ENCODE data around the gene TSPOAP1.
A peak's percentile ranks its signal among the peaks of the same experiment; 100 is the strongest.

The TSPOAP1 gene

DNA sequence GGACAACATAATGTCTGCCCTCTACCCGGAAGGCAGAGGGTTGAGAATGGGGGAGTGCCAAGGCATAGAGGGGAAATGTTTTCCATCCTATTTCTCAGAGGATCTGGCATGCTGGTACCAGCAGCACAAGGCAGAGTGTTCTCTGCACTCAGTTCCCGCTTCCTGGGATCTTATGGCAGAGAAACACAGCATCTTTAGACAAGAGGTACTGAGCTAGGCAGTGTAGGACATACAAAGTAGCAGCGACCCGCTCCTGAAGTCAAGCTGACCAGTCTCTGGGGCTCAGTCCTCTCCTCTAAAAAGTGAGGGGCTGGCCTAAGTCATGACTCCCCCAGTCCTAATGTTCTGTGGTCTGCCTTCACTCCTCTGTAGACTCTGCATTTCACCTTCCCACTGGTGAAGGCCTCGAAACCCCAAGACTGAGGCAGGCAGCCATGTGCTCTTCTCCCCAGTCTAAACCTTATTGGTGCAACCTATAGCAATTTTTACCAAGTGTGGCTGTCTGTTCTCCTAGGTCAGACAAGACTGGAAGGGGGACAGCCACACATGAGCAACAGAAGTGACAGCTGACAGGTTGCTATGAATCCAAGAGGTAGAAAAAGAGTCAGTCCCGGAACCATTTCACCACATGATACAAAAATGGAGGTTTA, 11.3 kb upstream of the TSPOAP1 start:
- ATAC-seq, result no peak

DNA sequence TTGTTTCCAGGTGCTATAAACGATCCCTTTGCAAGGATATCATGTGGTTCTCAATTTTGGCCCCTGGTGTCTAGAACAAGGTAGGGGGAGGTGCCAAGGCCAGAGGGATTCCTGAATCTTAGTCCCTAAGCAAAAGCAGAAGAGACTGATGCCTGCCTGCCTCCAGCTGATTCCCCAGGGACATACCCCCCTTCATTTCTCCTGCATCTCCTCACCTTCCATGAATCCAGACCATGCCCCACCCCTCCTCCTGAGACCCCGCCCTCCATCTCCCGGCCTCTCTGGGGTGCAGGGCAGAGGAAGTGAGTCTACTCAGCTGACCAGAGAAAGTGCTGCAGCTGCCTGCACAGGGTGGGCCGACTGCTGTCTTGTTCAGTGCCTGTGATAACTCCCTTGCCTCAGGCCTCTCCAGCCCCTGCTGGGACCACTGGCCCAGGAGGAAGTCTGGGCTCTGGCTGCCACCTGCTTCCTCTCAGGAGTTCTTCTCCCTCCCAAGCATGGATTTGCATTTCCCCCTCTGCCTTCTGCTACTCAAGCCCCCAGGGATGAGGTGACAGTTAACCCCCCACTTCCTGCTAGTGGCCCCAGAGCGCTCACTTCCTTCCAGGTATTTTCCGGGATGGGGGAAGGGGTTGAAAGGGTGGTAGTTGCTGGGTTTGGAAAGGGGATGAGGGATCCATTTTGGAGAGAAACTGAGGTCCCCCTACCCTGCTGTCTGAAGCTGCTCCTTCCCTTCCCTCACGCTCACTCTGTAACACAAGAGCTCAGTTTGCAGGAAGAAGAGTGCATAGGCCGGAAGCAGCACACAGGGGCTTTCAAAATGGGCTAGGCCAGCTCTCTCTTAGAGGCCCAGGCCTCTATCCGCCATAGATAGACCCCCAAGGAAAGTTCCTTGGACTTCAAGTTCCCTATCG, 10.5 kb upstream of the TSPOAP1 start:
- ATAC-seq, result peak; percentile 14 to 18

DNA sequence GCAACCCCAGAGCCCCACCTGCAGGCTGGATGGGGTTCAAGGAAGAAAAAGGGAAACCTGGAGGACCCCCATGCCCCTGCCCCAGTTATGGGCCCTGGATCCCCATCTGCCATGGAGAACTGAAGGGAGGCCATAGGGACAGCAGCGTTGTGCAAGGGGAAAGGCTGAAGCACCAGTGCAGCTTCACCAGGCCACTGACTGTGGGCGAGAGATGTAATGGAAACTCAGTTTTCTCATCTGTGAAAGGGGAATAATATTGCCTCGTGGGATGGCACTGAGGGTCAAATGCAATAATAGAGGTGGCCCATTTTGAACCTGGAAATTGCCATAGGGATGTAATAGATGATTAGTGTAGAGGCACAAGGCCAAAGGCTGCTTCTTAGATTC, 9.9 kb upstream of the TSPOAP1 start:
- no peak for ATAC-seq

DNA sequence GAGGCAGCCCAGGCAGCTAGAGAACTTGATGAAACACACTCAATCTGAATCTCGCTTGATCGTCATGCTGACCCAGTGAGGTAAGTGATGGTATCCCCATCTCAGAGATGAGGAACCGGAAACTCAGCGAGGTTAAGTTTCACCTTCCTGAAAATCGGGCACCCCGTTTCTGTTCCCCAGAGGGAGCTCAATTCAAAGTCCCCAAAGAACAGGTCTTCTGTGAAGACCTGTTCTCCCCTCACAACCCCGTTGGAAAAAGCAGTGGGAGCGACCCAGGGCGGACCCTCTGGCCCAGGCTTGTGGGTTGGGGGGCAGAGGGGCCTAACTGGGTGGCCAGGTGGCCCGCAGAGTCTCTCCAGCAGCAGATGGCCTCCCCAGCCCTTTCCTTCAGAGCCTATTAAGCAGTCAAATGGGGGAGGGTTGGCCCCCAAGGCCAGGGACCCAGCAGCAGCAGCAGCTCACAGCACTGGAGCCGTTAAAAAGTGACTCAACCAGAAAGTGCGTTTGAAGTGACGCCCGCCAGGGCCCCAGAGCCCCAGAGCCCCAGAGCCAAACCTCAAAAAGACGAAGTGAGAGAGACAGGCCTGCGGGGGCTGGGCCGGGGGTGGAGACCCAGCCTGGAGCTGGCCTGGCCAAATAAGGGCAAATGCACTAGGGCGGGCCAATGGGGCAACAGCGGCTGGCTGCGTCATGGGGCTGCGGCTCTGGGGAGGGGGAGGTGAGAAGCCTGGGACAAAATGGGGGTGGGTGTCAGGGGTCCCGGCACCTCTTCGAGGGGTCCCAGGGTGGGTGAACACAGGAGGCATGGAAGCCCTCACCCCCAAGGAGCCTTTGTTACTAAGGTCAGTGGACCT, 9.2 kb upstream of the TSPOAP1 start:
- ATAC-seq, result peak; percentile 79 to 80

- no peak for ATAC-seq
Observed at GRCh38 chr17:58337210-58337599, 8.6 kb upstream of the TSPOAP1 start.

GRCh38 chr17:58336456-58337209, 8.0 kb upstream of the TSPOAP1 start:
- ATAC-seq, result no peak

DNA sequence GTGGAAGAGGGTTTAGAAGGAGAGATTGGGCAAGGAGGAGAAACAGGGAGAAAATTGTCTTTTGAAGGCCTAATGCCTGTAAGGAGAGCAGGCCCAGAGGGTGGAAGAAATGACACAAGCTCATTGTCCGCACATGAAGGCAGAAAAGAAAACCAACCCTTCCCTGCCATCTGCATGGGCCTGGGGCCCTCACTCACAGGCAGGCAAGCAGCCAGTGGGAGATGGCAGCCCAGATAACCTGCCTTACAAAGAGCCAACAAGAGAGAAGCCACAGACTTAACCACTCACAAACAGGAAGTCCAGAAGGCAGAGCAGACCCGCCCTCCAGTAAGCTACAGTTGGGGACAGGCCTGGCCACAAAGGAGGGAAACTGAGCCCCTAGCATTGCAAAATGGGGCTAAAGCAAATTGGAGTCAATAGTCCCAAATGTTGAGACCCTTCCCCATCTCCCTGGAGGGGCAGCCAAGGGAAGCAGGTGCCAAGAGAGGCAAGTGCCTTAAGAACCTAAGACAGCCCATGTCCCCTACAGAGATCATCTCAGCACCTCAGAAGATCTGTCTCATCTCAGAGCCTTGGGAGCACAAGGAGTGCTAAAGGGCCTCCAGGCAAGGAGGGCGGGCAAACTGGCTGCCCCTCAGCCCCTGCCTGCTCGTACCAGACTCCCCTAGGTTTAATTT, 7.3 kb upstream of the TSPOAP1 start:
- ATAC-seq, result peak; percentile 4 to 7

DNA sequence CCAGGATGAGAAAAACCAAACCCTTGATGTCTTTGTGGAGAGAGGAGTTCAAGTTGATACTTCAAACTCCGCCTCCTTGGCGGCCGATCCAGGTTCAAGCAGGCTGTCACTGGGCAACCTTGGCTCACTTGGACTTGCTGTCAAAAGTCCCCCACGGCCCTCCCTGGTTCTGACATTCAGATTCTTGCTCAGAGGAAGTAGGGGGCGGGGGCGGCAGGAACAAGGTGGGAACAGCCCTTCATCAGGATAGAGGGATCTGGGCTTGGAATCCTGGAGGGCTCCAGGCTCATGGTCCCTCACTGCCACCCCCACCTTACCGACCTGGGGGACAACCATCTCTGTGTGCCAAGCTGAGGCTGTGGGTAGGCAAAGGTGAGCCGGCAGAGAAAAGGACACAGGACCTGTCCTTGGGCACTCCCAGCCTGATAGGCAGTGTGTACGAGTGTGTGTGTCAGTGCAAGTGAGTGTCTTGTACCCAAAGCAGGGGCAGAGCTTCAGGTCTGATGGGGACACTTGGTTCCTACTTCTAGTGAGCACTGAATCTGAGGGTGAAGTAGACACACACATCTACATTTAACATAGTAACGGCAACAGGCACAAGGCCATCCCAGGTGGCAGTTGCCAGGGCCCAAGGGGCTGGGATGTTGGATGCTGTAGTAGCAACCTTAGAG, 6.6 kb upstream of the TSPOAP1 start:
- no peak for ATAC-seq

- ATAC-seq, result no peak
Observed at GRCh38 chr17:58334661-58335060, 6.1 kb upstream of the TSPOAP1 start.

DNA sequence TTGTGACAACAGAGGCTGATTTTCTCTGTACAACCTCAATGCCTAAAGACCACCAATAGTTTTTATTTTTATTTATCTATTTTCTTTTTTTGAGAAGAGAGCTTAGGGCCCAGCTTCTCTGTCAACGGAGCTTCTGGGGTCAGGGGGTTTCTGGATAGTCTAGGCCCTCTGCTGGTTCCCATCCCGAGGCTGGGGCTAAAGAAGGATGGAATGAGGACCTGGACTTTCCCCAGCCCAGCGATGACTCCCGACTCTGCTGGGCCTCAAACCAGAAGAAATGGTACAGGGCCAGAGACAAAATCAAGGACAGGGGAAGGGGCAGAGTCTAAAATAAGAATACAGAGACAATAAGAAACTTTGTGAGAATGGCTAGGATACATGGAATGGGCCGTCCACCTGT, 5.7 kb upstream of the TSPOAP1 start:
- ATAC-seq, result no peak

DNA sequence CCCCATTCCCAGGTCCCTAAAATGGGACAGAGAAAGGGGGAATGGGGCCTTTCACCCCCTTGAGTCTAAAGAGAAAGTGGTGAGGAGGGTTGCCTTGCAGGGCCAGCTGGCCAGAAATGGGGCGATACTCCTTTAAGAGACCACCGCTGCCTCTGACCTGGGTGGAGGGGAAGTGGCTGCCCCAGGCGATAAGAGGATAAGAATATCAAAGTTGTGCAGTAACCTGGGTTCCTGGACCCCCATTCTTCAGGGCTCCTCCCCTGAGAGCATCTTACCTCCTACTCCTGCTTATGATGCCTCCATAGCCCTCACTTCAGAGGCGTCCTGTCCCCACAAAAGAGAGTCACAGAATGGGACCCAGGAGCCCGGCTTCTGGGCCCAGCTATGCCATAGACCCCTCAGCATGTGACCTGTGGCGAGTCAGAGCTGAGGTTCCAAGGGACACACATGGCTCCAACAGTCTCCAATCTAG, 5.2 kb upstream of the TSPOAP1 start:
- no peak for ATAC-seq

DNA sequence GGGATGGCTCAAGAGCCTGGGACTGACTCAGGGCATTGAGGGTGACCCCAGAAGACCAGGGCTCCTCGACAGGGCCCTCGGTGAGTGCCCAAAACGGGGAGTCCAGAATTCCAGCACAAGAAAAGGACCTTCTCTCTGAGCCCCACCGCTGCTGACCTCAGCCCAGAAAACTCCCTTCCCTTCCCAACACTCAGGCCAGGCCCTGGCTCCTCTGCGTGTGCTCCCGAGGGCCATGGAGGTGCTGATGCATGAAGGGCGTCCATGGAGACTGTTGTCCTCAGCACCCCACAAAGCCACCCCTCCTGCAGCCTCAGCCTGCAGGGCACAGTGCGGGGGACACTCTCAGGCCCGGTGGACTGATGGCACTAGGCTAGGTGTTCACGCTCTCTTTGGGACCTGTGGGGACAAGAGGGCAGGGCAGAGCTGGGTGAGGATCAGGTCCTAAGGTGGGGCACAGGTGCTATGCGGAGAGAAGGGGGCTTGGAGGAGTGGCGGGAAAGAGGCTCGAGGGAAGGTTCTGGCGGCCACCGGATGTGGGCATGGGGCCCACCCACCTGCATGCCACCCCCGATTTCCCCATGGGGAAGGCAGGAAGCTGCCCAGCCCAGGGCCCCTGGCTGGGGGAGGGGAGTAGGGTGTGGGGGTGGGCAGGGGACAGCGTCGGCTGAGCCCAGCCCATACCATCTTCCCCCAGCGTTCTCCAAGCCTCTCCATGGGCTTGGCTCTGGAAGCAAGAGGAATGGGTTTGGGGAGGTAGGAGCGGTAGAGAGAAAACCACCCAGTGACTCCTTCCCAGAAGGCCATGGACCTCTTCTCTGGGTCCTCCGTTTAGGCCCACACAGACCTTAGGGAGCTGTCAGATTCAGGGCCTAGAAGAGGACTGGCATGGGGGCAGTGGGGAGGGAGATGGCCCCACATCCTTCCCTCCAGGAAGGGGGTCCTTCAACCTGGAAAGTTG, 4.5 kb upstream of the TSPOAP1 start:
- no peak for ATAC-seq

- ATAC-seq, result peak; percentile 12 to 15
Observed at GRCh38 chr17:58331815-58332777, 3.5 kb upstream of the TSPOAP1 start.

DNA sequence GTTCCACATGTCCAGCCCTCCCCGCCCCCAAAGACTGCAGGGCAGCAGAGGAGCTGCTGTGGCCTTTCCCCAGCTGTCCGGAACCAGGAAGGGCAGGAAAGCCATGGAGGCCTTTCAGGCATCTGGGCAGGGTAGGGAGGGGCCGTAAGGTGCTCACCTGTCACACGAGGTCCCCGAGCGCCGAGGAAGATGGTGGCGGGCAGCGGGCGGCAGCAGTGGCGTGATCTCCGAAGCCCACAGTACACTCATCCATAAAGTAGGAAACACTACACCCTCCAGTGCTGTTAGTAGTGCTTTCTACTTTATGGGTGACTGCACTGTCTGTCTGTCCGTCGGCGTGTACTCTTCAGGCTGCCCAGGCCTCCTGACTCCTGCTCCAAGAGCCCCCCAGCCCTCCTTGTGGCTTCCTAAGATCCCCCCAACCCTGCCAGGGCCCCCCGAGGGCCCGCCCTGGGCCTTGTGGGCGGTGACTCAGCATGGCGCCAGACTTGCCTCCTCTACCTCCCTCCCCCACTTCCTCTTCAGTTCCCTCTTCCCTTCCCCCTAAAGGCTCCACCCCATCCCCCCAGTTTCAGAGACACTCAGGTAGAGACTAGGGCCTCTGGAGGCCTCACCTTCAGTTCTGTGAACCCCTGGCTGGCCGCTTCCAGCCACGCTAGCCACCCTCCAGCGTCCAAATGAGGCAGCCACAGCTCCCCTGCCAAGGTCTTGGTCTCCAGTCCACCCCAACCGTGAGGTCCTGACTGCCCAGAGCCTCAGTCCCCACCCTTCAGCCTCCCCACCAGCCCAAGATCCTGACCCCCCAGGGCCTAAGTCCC, 2.6 kb upstream of the TSPOAP1 start:
- peak; percentile 6 for ATAC-seq

DNA sequence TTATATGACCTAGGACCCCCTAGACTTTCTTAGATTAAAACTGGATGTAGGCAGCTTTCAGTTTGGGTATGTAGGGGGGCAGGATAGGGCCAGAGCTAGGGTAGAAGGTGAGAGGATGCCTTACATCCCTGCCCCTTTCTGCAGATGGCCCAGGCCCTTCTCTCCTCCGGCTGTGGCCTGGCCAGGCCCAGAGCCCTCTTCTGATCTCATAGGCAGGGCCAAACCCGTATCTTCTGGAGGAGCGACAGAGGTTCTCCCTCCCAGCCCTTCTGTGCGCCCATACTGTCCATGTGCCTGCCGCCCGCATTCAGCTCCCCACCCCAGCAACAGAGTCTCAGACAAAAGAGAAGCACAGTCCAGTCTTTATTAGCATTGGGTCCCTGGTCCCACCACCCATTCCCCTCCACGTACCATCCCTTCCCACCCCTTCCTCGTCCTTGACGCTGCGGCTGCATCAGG, 2.0 kb upstream of the TSPOAP1 start:
- ATAC-seq, result no peak

- peak; percentile 32 to 39 for ATAC-seq
Observed at GRCh38 chr17:58329810-58330537, 1.4 kb upstream of the TSPOAP1 start.
